IMR-90 (cell line): ENCODE data around the gene PTEN. TPM values are rescaled to one million over a fixed set of nuclear protein-coding genes. Genes with fewer than 3 reads are reported as not detected.

Experiments
- ATAC-seq: fragments of 200-7000 bp; cut with Tn5 transposase; 2 replicates; pipeline ENCODE4 v1.9.1; 2020; ENCODE audit warnings: low read depth, mild to moderate bottlenecking, moderate library complexity
- BruUV-seq: library from RNA; stranded (reverse); fragments of 400-500 nt; replicated peaks from 2 replicates; lab custom pipeline; 2021; lab: Mats Ljungman, UMichigan
- CTCF ChIA-PET: fragments of 300-600 bp; formaldehyde crosslinking; extraction: SDS; loops from one replicate; lab custom pipeline; 2021; ENCODE audit warnings: antibody characterized with exemption; lab: Yijun Ruan, JAX
- POLR2A ChIA-PET: fragments of 300-600 bp; sonication (Branson Sonifier 250); formaldehyde crosslinking; loops from one replicate; lab custom pipeline; 2022; ENCODE audit warnings: antibody characterized with exemption; ENCODE audit not compliant: unreplicated experiment; lab: Charles Lee
- DNase-seq: peaks from one replicate; pipeline ENCODE4 v3.0.0; 2013
- H2AFZ ChIP-seq: replicated peaks from 2 replicates; pipeline ENCODE3; 2013; ENCODE audit warnings: low read length, mild to moderate bottlenecking; ENCODE audit not compliant: poor library complexity
- H2AK5ac ChIP-seq: 2 replicates; pipeline ENCODE4 v1.6.1; 2013; ENCODE audit warnings: low read depth, low read length, inconsistent platforms
- H2AK9ac ChIP-seq: replicated peaks from 2 replicates; pipeline ENCODE3; 2013; ENCODE audit warnings: mild to moderate bottlenecking, low read depth, low read length, moderate library complexity; ENCODE audit not compliant: poor library complexity
- H2BK120ac ChIP-seq: 2 replicates; pipeline ENCODE4 v1.6.1; 2013; ENCODE audit warnings: low read depth, low read length, inconsistent platforms
- H2BK15ac ChIP-seq: 3 replicates; pipeline ENCODE4 v1.6.1; 2013; ENCODE audit warnings: low read depth, low read length, inconsistent platforms
- H2BK20ac ChIP-seq: 2 replicates; pipeline ENCODE4 v1.6.1; 2013; ENCODE audit warnings: low read depth, mild to moderate bottlenecking, inconsistent platforms, low read length, moderate library complexity
- H2BK5ac ChIP-seq: 2 replicates; pipeline ENCODE4 v1.6.1; 2013; ENCODE audit warnings: mild to moderate bottlenecking, low read depth, low read length, inconsistent platforms; ENCODE audit not compliant: poor library complexity, severe bottlenecking
- H3K14ac ChIP-seq: replicated peaks from 2 replicates; pipeline ENCODE4 v1.6.1; 2013; ENCODE audit warnings: low read depth, low read length, inconsistent platforms
- H3K18ac ChIP-seq: 2 replicates; pipeline ENCODE4 v1.6.1; 2013; ENCODE audit warnings: low read depth, low read length, control low read depth
- H3K23ac ChIP-seq: 2 replicates; pipeline ENCODE4 v1.6.1; 2013; ENCODE audit warnings: low read depth, low read length, inconsistent platforms
- H3K27ac ChIP-seq: 2 replicates; pipeline ENCODE4 v1.5.1; 2013; ENCODE audit warnings: mild to moderate bottlenecking, control low read depth, low read length; ENCODE audit not compliant: insufficient read depth
- H3K27me3 ChIP-seq: 2 replicates; pipeline ENCODE4 v1.6.1; 2013; ENCODE audit warnings: low read length; ENCODE audit not compliant: control insufficient read depth, insufficient read depth
- H3K36me3 ChIP-seq: 2 replicates; pipeline ENCODE4 v1.6.1; 2013; ENCODE audit warnings: low read length, mixed read lengths; ENCODE audit not compliant: control insufficient read depth, insufficient read depth
- H3K4ac ChIP-seq: 2 replicates; pipeline ENCODE4 v1.6.1; 2013; ENCODE audit warnings: low read depth, low read length, inconsistent platforms
- H3K4me1 ChIP-seq: 2 replicates; pipeline ENCODE4 v1.6.1; 2013; ENCODE audit warnings: low read length, mixed read lengths; ENCODE audit not compliant: control insufficient read depth, insufficient read depth
- H3K4me2 ChIP-seq: 2 replicates; pipeline ENCODE4 v1.6.1; 2013; ENCODE audit warnings: low read depth, mild to moderate bottlenecking, control low read depth, low read length, moderate library complexity
- H3K4me3 ChIP-seq: 2 replicates; pipeline ENCODE4 v1.5.1; 2013; ENCODE audit warnings: low read depth, mild to moderate bottlenecking, control low read depth, low read length, moderate library complexity; ENCODE audit not compliant: insufficient read depth
- H3K56ac ChIP-seq: 2 replicates; pipeline ENCODE4 v1.6.1; 2013; ENCODE audit warnings: low read length, inconsistent platforms; ENCODE audit not compliant: insufficient read depth; ENCODE audit errors: extremely low read depth
- H3K79me1 ChIP-seq, 2 experiments: 2 replicates each; pipeline ENCODE4 v1.6.1; 2013; ENCODE audit warnings: low read length in 2 of 2, inconsistent platforms in 1 of 2, low read depth in 1 of 2
- H3K9ac ChIP-seq: 2 replicates; pipeline ENCODE4 v1.6.1; 2013; ENCODE audit warnings: low read depth, low read length, control low read depth
- H3K9me1 ChIP-seq: 2 replicates; pipeline ENCODE4 v1.6.1; 2013; ENCODE audit warnings: low read length, inconsistent platforms; ENCODE audit not compliant: insufficient read depth
- H3K9me3 ChIP-seq: 2 replicates; pipeline ENCODE4 v1.6.1; 2013; ENCODE audit warnings: low read length; ENCODE audit not compliant: control insufficient read depth, insufficient read depth
- H4K20me1 ChIP-seq: 2 replicates; pipeline ENCODE4 v1.6.1; 2013; ENCODE audit warnings: low read length, inconsistent platforms; ENCODE audit not compliant: insufficient read depth
- H4K5ac ChIP-seq: 2 replicates; pipeline ENCODE4 v1.6.1; 2013; ENCODE audit warnings: mild to moderate bottlenecking, low read depth, low read length, control low read depth
- H4K8ac ChIP-seq, 2 experiments: 2 replicates each; pipeline ENCODE4 v1.6.1; 2013; ENCODE audit warnings: low read depth in 2 of 2, low read length in 2 of 2, control low read depth in 1 of 2, inconsistent platforms in 1 of 2
- H4K91ac ChIP-seq: 2 replicates; pipeline ENCODE4 v1.6.1; 2013; ENCODE audit warnings: low read depth, low read length, inconsistent platforms; ENCODE audit not compliant: insufficient read depth
- BHLHE40 ChIP-seq: fragments of 150-350 bp; IDR thresholded peaks from 2 replicates; pipeline ENCODE4 v1.6.1; 2016; ENCODE audit warnings: mild to moderate bottlenecking, low read depth, low read length
- CEBPB ChIP-seq: IDR thresholded peaks from 2 replicates; pipeline ENCODE4 v1.6.1; 2012; ENCODE audit warnings: low read depth, low read length, improper control_type of control experiment
- CHD1 ChIP-seq: IDR thresholded peaks from 2 replicates; pipeline ENCODE4 v1.6.1; 2012; ENCODE audit warnings: low read depth, low read length, improper control_type of control experiment
- FOS ChIP-seq: fragments of 150-350 bp; IDR thresholded peaks from 2 replicates; pipeline ENCODE4 v1.6.1; 2016; ENCODE audit warnings: low read depth, low read length
- MAZ ChIP-seq: IDR thresholded peaks from 2 replicates; pipeline ENCODE4 v1.6.1; 2012; ENCODE audit warnings: low read depth, mild to moderate bottlenecking, low read length, improper control_type of control experiment, moderate library complexity, borderline replicate concordance
- MXI1 ChIP-seq: IDR thresholded peaks from 2 replicates; pipeline ENCODE4 v1.6.1; 2012; ENCODE audit warnings: low read depth, mild to moderate bottlenecking, low read length, moderate library complexity, borderline replicate concordance
- NFE2L2 ChIP-seq: fragments of 150-350 bp; IDR thresholded peaks from 2 replicates; pipeline ENCODE4 v1.6.1; 2016; ENCODE audit warnings: low read depth, mild to moderate bottlenecking, low read length
- POLR2A ChIP-seq: IDR thresholded peaks from 2 replicates; pipeline ENCODE4 v1.6.1; 2012; ENCODE audit warnings: mild to moderate bottlenecking, low read depth, low read length
- RAD21 ChIP-seq: IDR thresholded peaks from 2 replicates; pipeline ENCODE4 v1.6.1; 2012; ENCODE audit warnings: low read length, improper control_type of control experiment
- RCOR1 ChIP-seq: IDR thresholded peaks from 2 replicates; pipeline ENCODE4 v1.6.1; 2012; ENCODE audit warnings: mild to moderate bottlenecking, low read length, improper control_type of control experiment; ENCODE audit not compliant: insufficient replicate concordance
- RFX5 ChIP-seq: IDR thresholded peaks from 2 replicates; pipeline ENCODE4 v1.8.0; 2012; ENCODE audit warnings: low read depth, mild to moderate bottlenecking, low read length, moderate library complexity
- SMC3 ChIP-seq: fragments of 150-350 bp; IDR thresholded peaks from 2 replicates; pipeline ENCODE4 v1.6.1; 2016; ENCODE audit warnings: low read depth, mild to moderate bottlenecking, antibody characterized with exemption, low read length, moderate library complexity
- WGBS, 2 experiments: methylation state at CpG; one replicate each; pipeline versions ENCODE4 v1.1.5 to v1.1.7; 2013; ENCODE audit warnings: missing lambda C conversion rate in 2 of 2; ENCODE audit not compliant: insufficient read length in 1 of 2; ENCODE audit errors: extremely low coverage in 2 of 2; 5-methylcytosine and 5-hydroxymethylcytosine counted together
- dilution Hi-C: fragments of 300-500 bp; cut with HindIII; formaldehyde crosslinking; loops from one replicate; pipeline ENCODE4 v1.14.3; 2018; ENCODE audit warnings: low sequenced_read_pairs; ENCODE audit not compliant: unreplicated experiment
- in situ Hi-C: fragments of 300-500 bp; cut with MboI; formaldehyde crosslinking; loops from 3 replicates; pipeline ENCODE4 v1.14.3; 2019; ENCODE audit warnings: low sequenced_read_pairs, inconsistent platforms, mixed read lengths
- intact Hi-C: fragments of 100-400 bp; cut with micrococcal nuclease; formaldehyde crosslinking; loops from 2 replicates; pipeline ENCODE4 v1.10.0; 2022
- polyA plus RNA-seq, 3 experiments: library from polyadenylated mRNA; depleted of rRNA; stranded (reverse); fragments of >200 nt; gene quantifications; 2 replicates each; pipeline ENCODE4 v1.2.3, GENCODE V29; 2012; ENCODE audit warnings: low replicate concordance in 1 of 3
- total RNA-seq: library from RNA; depleted of rRNA; stranded (reverse); fragments of >200 nt; gene quantifications from 2 replicates; pipeline ENCODE4 v1.2.3, GENCODE V29; 2012
- TF ChIP-seq, protein P1 (sequence below): fragments of 150-350 bp; IDR thresholded peaks from 2 replicates; pipeline ENCODE4 v1.6.1; 2017; ENCODE audit warnings: mild to moderate bottlenecking, antibody characterized with exemption, low read length, low read depth
- TF ChIP-seq, protein P2 (sequence below): conservative IDR thresholded peaks from 2 replicates; pipeline ENCODE4 v1.5.1; 2012; ENCODE audit warnings: mild to moderate bottlenecking, low read depth, low read length, improper control_type of control experiment
- TF ChIP-seq, protein P3 (sequence below): fragments of 150-350 bp; IDR thresholded peaks from 2 replicates; pipeline ENCODE4 v1.6.1; 2016; ENCODE audit warnings: low read depth, mild to moderate bottlenecking, low read length, moderate library complexity, borderline replicate concordance

The PTEN gene
- total and polyA plus RNA-seq, 2 of the 4 experiments (the other 2 are of a cell fraction) = 12.0 to 38.9 TPM

DNA sequence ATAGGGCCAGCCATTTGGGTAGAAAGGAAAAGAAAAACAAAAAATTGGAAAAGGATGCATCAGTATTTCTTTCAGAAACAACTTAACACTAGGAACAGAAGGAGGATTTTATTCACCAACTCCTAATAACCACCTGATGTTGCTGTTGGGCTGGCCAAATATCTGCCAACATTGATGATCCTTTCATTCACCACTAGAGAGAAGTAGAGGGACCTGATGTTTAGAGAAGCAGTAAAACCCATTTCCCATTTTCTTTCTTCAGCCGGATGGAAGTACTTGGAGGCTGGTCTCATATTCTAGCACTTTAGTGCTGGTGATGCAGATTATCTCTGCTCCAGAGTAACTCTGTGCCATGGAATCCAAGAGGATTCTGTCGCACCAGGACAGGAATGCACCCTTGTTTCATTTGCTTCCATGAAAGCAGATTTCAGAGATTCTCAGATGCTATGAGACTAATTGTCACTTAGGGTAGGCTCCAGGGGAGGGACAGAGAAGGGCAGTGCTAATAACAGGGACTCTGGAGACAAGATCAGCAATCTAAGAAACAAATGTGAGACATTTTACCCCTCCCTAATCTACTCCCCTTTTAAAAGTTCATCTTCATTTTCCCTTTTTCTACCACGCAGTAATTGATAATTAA is 3.1 kb upstream of the PTEN start:
- Histone ChIP-seq H3K4me3 (no peak overlapping the region), H3K9ac (no peak overlapping the region), H3K14ac (no peak overlapping the region), H3K27ac (no peak overlapping the region), H3K18ac (no peak overlapping the region), H3K23ac (no peak overlapping the region), H2BK15ac (no peak overlapping the region), H3K79me1 (peaks cover 0 to 6% of the 10 kb centered on the region in 2 experiments; a peak in 1 of 4 replicates), H3K9me1 (no peaks in the 10 kb centered on the region), H3K27me3 (no peaks in the 10 kb centered on the region), H3K4me2 (no peak overlapping the region), H3K9me3 (no peaks in the 10 kb centered on the region), H4K91ac (no peak overlapping the region), H3K4me1 (no peaks in the 10 kb centered on the region), H2BK20ac (no peak overlapping the region), H4K5ac (no peak overlapping the region), H4K8ac (no peak overlapping the region), H2AK9ac (no peak overlapping the region), H3K36me3 (no peaks in the 10 kb centered on the region), H2AK5ac (no peak overlapping the region), H3K4ac (no peak overlapping the region), H2BK120ac (no peak overlapping the region), H2BK5ac (no peak overlapping the region), H4K20me1 (peaks cover 10% of the 10 kb centered on the region; the same call in 1 of the 2 replicates), H3K56ac (no peak overlapping the region), H2AFZ (no peak overlapping the region)
- dilution Hi-C loops = no loop called here
- no CpG with 5 or more reads among the region's 3 CpGs for WGBS, 2 experiments
- intact Hi-C loops = loop anchor here (5.0 to 10.0 kb wide), 6 partner anchors 77 to 415 kb away; no protein-coding TSS in a partner anchor
- BruUV-seq = no TSS peak
- ChIA-PET POLR2A (no interaction called here), CTCF (interaction anchor here (1.3 kb wide), 1 partner anchor 87 kb away, joined by 4 read pairs; no protein-coding TSS in a partner anchor)
- DNase-seq (peak; percentile 69), ATAC-seq (no peak)
- in situ Hi-C loops = loop anchor here (5.0 kb wide), 1 partner anchor 527 kb away; no protein-coding TSS in a partner anchor
- no peak for TF ChIP-seq POLR2A
- TF ChIP-seq RCOR1 = no peak
- TF ChIP-seq MXI1 = no peak
- TF ChIP-seq CHD1 = no peak
- no peak for TF ChIP-seq RFX5
- TF ChIP-seq, protein P1, sequence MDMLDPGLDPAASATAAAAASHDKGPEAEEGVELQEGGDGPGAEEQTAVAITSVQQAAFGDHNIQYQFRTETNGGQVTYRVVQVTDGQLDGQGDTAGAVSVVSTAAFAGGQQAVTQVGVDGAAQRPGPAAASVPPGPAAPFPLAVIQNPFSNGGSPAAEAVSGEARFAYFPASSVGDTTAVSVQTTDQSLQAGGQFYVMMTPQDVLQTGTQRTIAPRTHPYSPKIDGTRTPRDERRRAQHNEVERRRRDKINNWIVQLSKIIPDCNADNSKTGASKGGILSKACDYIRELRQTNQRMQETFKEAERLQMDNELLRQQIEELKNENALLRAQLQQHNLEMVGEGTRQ = no peak
- TF ChIP-seq NFE2L2 = no peak
- no peak for TF ChIP-seq CEBPB
- TF ChIP-seq FOS = no peak
- TF ChIP-seq BHLHE40 = no peak
- TF ChIP-seq, protein P2, sequence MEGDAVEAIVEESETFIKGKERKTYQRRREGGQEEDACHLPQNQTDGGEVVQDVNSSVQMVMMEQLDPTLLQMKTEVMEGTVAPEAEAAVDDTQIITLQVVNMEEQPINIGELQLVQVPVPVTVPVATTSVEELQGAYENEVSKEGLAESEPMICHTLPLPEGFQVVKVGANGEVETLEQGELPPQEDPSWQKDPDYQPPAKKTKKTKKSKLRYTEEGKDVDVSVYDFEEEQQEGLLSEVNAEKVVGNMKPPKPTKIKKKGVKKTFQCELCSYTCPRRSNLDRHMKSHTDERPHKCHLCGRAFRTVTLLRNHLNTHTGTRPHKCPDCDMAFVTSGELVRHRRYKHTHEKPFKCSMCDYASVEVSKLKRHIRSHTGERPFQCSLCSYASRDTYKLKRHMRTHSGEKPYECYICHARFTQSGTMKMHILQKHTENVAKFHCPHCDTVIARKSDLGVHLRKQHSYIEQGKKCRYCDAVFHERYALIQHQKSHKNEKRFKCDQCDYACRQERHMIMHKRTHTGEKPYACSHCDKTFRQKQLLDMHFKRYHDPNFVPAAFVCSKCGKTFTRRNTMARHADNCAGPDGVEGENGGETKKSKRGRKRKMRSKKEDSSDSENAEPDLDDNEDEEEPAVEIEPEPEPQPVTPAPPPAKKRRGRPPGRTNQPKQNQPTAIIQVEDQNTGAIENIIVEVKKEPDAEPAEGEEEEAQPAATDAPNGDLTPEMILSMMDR = peak; percentile 60
- TF ChIP-seq RAD21 = peak; percentile 64
- no peak for TF ChIP-seq MAZ
- TF ChIP-seq SMC3 = peak; percentile 49
- TF ChIP-seq, protein P3, sequence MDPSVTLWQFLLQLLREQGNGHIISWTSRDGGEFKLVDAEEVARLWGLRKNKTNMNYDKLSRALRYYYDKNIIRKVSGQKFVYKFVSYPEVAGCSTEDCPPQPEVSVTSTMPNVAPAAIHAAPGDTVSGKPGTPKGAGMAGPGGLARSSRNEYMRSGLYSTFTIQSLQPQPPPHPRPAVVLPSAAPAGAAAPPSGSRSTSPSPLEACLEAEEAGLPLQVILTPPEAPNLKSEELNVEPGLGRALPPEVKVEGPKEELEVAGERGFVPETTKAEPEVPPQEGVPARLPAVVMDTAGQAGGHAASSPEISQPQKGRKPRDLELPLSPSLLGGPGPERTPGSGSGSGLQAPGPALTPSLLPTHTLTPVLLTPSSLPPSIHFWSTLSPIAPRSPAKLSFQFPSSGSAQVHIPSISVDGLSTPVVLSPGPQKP = no peak
